Cortex of kidney (tissue), 1 donor: ENCODE data around the gene CNTN6.
"Not testable (repeated sequence)": the region's sequence is repeated elsewhere in the genome, so short reads cannot be mapped to it uniquely, and the experiment has no call there.

ENCODE experiments used
- DNase-seq: peaks from one replicate; lab custom pipeline; 2025; lab: John Stamatoyannopoulos, UW

The CNTN6 gene

GRCh38 chr3:1288805-1289494 lies 196.1 kb downstream of the CNTN6 start:
- no peak for DNase-seq

- DNase-seq, result no peak
These were observed 199.8 kb downstream of the CNTN6 start for GRCh38 chr3:1292571-1293071.

DNA sequence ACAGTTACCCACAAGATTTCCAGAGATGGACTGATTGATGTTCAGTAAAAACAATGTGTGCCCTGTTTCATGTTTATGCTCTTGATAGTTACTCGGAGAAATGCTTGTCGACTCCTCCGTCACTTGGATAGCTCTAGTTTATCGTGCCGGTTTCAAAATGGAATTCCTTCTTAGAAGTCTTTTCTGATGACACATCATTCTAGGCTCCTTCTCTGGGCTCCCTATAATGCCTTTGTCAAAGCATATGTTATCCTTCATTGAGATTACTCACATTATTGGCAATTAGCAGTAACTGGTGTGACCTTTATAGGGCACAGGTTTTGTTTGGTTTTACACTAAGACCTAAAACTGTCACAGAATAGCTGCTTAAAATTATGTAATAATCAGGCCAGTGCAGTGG lies 201.8 kb downstream of the CNTN6 start:
- DNase-seq, result no peak

DNA sequence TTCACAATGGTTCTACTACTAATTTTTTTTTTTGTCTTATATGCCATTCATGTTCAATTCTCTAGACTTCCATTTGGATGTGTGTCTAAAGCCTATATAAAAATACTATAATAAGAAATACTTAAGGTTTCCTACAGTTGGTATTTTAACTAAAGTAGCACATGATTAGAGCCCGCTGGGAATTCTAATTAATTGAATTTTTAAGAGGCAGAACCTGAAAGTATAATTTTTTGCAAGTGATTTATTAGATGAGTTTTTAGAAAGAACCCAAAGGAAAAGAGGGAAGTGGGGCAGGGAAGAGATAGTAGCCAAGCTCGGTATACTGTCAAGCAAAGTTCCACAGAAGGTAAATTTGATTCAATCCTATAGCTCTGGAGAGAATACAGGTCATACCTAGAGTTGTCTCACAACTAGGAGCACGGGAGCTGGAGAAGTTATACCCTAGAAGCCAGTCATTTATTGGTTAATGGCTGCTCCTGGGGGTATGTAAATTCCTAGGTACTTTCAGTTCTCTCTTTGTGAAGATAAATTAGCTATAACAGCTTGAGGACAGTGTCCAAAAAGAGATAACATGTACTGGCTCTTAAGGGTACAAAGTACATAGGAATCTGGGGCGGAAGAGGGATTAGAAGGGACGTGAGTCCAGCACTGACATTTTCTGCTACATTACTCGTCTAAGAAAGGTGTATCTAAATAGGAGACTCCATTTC lies 225.6 kb downstream of the CNTN6 start:
- no peak for DNase-seq

DNA sequence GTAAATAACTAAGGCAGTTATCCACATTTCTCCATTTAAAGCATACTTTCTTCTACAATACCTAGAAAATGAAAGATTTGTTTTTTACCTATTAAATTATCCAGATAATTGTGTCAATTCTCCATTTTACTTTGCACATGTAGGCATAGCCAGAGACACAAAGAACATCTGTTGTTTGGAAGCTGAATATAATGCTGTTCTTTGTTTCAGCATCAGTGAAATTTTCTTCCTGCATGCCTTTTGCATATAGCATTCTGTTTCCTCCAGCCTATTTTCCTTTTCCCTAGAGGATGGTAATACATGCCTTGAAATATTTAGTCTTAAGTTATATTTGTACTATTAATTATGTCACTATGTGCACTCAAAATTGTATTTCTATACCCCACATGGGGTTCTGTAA lies 233.7 kb downstream of the CNTN6 start:
- no peak for DNase-seq

DNA sequence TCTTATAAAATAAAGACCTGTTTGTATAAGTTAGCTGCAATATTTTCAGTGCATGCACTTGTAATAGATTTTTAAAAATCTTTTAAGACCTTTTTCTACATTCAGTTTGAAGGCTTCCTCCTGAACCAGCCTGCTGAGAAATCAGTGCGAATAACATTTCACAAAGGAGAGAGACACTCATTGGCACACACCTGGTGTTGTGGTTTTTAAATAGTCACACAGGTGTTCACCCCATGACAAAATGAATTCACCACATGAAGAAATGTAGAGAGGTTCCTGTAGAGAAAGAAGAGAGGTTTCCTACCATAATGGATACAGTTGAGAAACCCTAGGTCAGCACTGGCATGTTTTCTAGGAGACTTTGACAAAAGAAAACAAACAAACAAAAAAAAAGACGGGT lies 237.3 kb downstream of the CNTN6 start:
- no peak for DNase-seq

GRCh38 chr3:1346386-1346785 lies 253.6 kb downstream of the CNTN6 start:
- DNase-seq, result no peak

DNA sequence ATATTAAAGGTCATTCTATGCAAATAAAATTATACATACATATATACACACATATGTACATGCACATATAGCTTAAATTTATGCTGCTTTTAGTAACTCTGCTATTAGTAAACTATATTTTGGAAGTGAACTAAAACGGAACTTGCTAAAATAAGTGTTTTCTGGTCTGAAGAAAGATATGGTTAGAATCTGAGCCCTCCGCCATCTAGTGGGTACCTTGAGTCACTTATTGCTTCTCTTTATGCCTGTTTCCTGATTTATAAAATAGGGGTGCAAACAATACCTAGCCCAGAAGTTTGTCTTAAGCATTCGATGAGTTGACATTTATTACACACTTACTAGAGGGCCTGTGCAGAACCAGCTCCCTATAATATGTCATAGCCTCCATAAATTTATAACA lies 255.7 kb downstream of the CNTN6 start:
- DNase-seq, result no peak

DNA sequence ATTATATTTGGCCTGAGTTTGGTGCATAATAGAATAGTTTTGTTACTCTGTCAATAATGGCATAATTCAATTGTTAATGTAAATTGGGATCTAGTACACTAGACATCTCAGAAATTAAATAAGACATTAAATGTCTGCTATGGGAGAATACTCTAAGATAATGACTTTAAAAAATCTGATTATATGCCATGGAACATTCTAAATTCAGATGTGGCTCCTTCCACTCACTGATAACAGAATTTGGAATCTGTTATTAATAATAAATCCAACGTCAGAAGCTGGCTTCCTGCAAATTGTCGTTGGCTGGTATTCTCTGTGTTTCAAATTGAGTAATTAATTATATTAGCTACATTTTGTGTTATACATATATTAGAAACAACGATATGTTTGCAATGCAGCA lies 258.1 kb downstream of the CNTN6 start:
- no peak for DNase-seq

DNA sequence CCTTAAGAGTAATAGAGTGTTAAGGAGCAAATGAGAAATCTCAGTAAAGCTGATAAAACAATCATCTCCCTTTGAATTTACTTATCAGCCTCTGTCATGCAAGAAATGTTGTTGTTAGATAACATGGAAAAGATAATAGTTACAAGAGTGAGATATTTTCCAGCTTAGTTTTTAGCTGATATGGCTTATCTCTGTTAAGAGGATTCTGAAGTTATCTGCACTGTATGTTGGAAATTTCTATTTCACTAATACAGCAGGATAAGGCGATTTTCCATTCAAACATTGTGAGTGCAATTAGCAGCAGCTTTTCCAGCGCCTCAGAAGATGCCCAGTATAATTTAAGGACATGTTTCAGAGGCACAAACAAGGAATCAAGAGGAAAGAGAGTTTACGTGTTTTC lies 262.9 kb downstream of the CNTN6 start:
- DNase-seq, result no peak

- no peak for DNase-seq
These were observed 263.3 kb downstream of the CNTN6 start for GRCh38 chr3:1356101-1356500.

DNA sequence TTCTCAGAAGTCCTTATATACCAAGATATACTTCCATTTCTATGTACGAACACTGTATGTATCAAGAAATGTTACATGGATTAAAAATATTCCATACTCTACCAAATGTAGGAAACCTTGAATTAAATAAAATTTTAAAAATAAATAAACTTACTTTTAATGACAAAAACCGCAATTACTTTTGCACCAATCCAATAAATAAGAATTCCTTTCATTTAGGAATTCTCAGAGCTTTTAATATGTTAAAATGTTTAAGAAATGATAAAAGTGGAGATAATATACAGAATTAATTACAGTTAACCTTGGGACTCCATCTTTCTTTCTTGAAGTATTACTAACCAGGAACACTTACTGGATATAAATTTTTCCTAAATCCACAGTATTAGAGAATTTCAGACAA lies 272.7 kb downstream of the CNTN6 start:
- no peak for DNase-seq

GRCh38 chr3:1374471-1374870 lies 281.6 kb downstream of the CNTN6 start:
- DNase-seq, result no peak

GRCh38 chr3:1375145-1375544 lies 282.3 kb downstream of the CNTN6 start:
- DNase-seq, result no peak

DNA sequence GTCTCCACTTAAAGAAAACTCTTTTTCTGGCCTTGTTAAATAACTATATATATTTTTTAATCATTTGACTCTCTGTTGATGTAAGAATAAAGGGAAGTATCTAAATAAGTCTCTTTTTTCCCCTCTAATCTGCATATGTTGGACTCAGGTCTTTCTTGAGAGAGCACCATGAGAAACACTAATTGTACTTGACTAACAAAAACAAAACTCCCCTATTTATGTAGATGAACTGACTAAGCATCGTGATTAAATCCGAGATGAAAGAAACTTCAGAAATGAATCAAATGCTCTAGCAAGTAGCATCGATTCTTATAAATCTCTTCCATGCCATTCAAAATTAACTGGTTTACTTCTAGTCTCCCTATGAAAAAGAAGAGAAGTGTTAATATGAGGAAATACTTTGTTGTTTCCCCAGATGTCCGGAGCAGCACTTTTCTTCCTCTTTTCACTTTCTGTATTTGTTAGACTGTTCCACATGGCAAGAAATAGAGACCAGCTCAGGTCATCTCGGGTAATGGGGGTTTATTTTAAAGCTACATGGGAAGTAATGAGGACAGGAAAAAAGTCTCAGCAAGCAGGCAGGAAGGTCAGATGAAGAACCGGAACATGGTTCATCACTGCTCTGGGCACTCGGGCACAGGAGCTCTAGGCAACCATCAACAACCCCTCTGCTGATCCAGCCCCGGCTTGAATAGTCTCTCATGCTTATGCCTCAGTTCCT lies 288.3 kb downstream of the CNTN6 start:
- DNase-seq, result no peak

DNA sequence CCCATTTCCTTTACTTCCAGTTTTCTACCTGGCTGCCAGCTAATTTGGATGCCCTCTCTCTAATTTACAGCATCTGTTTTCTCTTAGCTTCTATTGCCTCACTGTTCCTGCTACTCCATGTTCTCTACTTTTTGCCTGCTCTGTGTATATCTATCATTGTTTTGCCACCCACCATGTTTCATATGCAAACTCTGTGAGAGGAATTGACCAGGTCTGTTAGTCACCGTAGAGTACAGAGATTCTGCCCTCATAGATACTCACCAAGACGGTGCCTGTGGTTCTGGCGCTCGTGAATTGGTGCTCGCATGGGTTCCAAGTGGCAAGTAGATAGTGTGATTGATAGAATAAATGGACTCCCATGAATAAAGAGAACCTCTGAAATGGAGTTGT lies 288.8 kb downstream of the CNTN6 start:
- no peak for DNase-seq

DNA sequence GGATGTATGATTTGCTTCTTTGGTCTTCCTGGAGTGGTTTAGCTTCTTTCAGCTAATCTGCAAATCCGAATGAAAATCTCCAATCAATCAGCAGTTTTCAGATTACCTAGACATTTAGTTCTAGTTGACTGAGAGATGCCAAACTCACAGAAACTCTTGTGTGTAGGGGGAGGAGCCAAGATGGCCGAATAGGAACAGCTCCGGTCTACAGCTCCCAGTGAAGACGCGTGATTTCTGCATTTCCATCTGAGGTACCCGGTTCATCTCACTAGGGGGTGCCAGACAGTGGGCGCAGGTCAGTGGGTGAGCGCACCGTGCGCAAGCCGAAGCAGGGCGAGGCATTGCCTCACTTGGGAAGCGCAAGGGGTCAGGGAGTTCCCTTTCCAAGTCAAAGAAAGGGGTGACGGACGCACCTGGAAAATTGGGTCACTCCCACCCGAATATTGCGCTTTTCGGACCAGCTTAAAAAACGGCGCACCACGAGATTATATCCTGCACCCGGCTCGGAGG lies 294.6 kb downstream of the CNTN6 start:
- not testable (repeated sequence) for DNase-seq

DNA sequence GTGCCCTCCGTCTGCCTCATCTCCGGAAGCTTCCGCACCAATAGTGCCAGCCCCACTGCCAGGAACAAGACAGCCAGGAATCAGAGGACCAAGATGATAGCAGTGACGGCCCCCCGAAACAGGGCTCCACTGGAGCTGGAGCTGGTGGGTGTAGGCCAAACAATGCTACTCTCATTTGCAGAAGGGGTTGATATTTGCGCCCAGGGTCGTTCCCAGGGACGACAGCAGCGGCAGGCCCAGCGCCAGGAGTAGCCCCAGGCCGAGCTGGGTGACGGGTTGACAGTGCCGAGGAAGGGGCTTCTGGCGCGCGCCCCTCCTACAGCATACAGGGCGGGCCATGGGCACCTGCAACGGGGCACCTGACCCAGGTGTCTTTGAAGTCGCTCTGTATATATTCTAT lies 301.4 kb downstream of the CNTN6 start:
- no peak for DNase-seq

DNA sequence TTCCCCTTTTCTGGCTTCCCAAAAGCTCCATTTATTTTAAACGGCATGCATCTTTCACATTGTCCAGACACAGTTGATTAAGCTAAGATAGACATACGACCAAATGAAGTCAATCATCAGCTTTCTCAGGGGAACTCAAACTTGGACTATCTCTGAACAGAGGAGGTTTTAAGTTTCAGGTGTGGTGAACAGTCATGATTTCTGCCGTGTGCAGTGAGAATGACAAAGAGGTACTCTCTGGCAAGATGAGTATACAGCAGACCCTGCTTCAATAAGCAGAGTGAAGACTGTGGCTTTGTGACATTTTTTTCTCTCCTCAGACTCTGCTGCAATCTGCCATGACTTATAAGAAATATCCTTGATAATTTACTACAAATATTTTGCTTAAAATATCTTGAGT lies 307.7 kb downstream of the CNTN6 start:
- DNase-seq, result no peak

- no peak for DNase-seq
These were observed 311.6 kb downstream of the CNTN6 start for GRCh38 chr3:1404270-1404962.

DNA sequence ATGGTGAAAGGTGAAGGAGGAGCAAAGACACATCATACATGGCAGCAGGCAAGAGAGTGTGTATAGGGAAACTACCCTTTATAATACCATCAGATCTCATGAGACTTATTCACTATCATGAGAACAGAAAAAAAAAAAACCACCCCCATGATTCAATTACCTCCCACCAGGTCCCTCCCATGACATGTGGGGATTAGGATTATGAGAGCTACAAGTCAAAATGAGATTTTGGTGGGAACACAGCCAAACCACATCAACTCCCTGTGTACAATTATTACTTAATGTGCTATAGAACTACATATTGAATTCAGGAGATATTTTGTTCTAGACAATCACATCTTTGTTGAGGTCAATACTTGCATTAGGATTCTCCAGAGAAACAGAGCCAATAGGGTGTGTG lies 313.4 kb downstream of the CNTN6 start:
- DNase-seq, result no peak

GRCh38 chr3:1421577-1421976 lies 328.8 kb downstream of the CNTN6 start:
- DNase-seq, result no peak
